Ascending aorta (tissue), 2 donors: ENCODE data around the gene STAT2. TPM values are rescaled to one million over a fixed set of nuclear protein-coding genes. Genes with fewer than 3 reads are reported as not detected.

Experiments
- DNase-seq, 2 donors: peaks; one replicate each; pipeline ENCODE4 v3.0.0-alpha.2; 2019; ENCODE audit warnings: low spot score in 2 of 2
- H3K27ac ChIP-seq, 2 donors: fragments of 200-600 bp; sonication (generic); one replicate each; pipeline ENCODE4 v1.5.1; 2016 to 2017; ENCODE audit warnings: mild to moderate bottlenecking in 1 of 2
- H3K27me3 ChIP-seq: fragments of 200-600 bp; sonication (generic); one replicate; pipeline ENCODE4 v1.5.1; 2017
- H3K36me3 ChIP-seq, 2 donors: fragments of 200-600 bp; sonication (generic); one replicate each; pipeline ENCODE4 v1.5.1; 2016
- H3K4me1 ChIP-seq, 2 donors: fragments of 200-600 bp; sonication (generic); one replicate each; pipeline ENCODE4 v1.5.1; 2016 to 2017; ENCODE audit warnings: mild to moderate bottlenecking in 1 of 2
- H3K4me3 ChIP-seq, 2 donors: fragments of 200-600 bp; sonication (generic); one replicate each; pipeline ENCODE4 v1.5.1; 2016 to 2017; ENCODE audit warnings: mild to moderate bottlenecking in 1 of 2
- H3K9me3 ChIP-seq, 2 donors: fragments of 200-600 bp; sonication (generic); one replicate each; pipeline ENCODE4 v1.5.1; 2016
- CTCF ChIP-seq, 3 experiments: fragments of 200-600 bp in 2 of 3; fragments of 450-650 bp in 1 of 3; sonication (generic) in 2 of 3; IDR thresholded peaks; one replicate each; pipeline ENCODE4 v1.5.1; 2016 to 2019; ENCODE audit warnings: antibody characterized with exemption in 3 of 3, mild to moderate bottlenecking in 1 of 3, moderate library complexity in 1 of 3
- intact Hi-C: fragments of 100-400 bp; cut with DNase I; formaldehyde crosslinking; loops from one replicate; pipeline ENCODE4 v1.15.1; 2023
- total RNA-seq: library from RNA; depleted of rRNA; stranded (reverse); fragments of >200 nt; gene quantifications from one replicate; pipeline ENCODE4 v1.1.0, GENCODE V29; 2016

The STAT2 gene
- total RNA-seq, 1 donor from 2014 or later: 246 TPM

- intact Hi-C loops: loop anchor here (1.0 to 2.0 kb wide), 3 partner anchors 18 to 33 kb away; partner anchors contain the start of genes CS and STAT2
- TF ChIP-seq CTCF (IDR thresholded peaks at IDR 0.05): peak; percentile 43 to 63 (median 55)
- DNase-seq: peak; percentile 91 to 98
Observed at GRCh38 chr12:56333679-56334489, 26.0 kb downstream of the STAT2 start, which contains the start of gene PAN2. TSS of gene PAN2 (minus strand) at chr12:56334000. CDS start at chr12:56333094, 906 bp downstream.

GRCh38 chr12:56333197-56333678 is 26.7 kb downstream of the STAT2 start:
- TF ChIP-seq CTCF (IDR thresholded peaks at IDR 0.05): no peak
- intact Hi-C loops: loop anchor here (1.0 to 2.0 kb wide), 2 partner anchors 17 to 32 kb away; partner anchors contain the start of gene CS
- Histone ChIP-seq H3K36me3 (peaks cover under 1 to 3% of the 10 kb centered on the region in 2 donors), H3K4me1 (peaks cover 3 to 6% of the 10 kb centered on the region in 2 donors), H3K9me3 (no peaks in the 10 kb centered on the region), H3K4me3 (peak overlapping the region; percentile 62 to 67), H3K27me3 (no peaks in the 10 kb centered on the region), H3K27ac (peak overlapping the region; percentile 94 to 99)
- DNase-seq: no peak

More at GRCh38 chr12:56333679-56334489, 26.0 kb downstream of the STAT2 start, which contains the start of gene PAN2:
- Histone ChIP-seq H3K27me3 (no peaks in the 10 kb centered on the region), H3K36me3 (no peaks in the 10 kb centered on the region), H3K4me1 (peaks cover 3 to 6% of the 10 kb centered on the region in 2 donors), H3K9me3 (no peaks in the 10 kb centered on the region), H3K27ac (peak within 1 kb of the TSS; percentile 94 to 99), H3K4me3 (peak within 1 kb of the TSS; percentile 62 to 67)

- no peaks in the 10 kb centered on the region for H3K9me3 ChIP-seq
- intact Hi-C loops: loop anchor here (1.0 to 2.0 kb wide), 2 partner anchors 16 to 32 kb away; partner anchors contain the start of gene CS
- H3K36me3 ChIP-seq: peaks cover 6 to 9% of the 10 kb centered on the region in 2 donors
- no peak for DNase-seq
- H3K4me1 ChIP-seq: peaks cover 3 to 6% of the 10 kb centered on the region in 2 donors
- peak overlapping the region; percentile 94 to 99 for H3K27ac ChIP-seq
- no peak for TF ChIP-seq CTCF (IDR thresholded peaks at IDR 0.05)
- H3K4me3 ChIP-seq: peak overlapping the region; percentile 62 to 67
- H3K27me3 ChIP-seq: no peaks in the 10 kb centered on the region
Observed at GRCh38 chr12:56332512-56333196, 27.3 kb downstream of the STAT2 start.

GRCh38 chr12:56330936-56331490 is 28.9 kb downstream of the STAT2 start:
- H3K4me3 ChIP-seq: no peak overlapping the region
- TF ChIP-seq CTCF (IDR thresholded peaks at IDR 0.05): no peak
- no peaks in the 10 kb centered on the region for H3K9me3 ChIP-seq
- no peak overlapping the region for H3K27ac ChIP-seq
- peaks cover 3 to 6% of the 10 kb centered on the region in 2 donors for H3K4me1 ChIP-seq
- no peak for DNase-seq
- H3K36me3 ChIP-seq: peaks cover 20 to 26% of the 10 kb centered on the region in 2 donors
- intact Hi-C loops: no loop called here
- no peaks in the 10 kb centered on the region for H3K27me3 ChIP-seq

GRCh38 chr12:56326533-56326932 is 33.4 kb downstream of the STAT2 start:
- H3K4me1 ChIP-seq: no peaks in the 10 kb centered on the region
- DNase-seq: no peak
- peaks cover 57 to 67% of the 10 kb centered on the region in 2 donors for H3K36me3 ChIP-seq
- intact Hi-C loops: no loop called here
- no peaks in the 10 kb centered on the region for H3K27me3 ChIP-seq
- TF ChIP-seq CTCF (IDR thresholded peaks at IDR 0.05): no peak
- no peak overlapping the region for H3K4me3 ChIP-seq
- no peak overlapping the region for H3K27ac ChIP-seq
- no peaks in the 10 kb centered on the region for H3K9me3 ChIP-seq
